LNCaP clone FGC (cell line): ENCODE data around the gene RTL9.

ENCODE experiments used
- DNase-seq: peaks from one replicate; pipeline ENCODE4 v3.0.0-alpha.2; 2011; ENCODE audit warnings: low read depth
- H3K4me3 ChIP-seq: 2 replicates; pipeline ENCODE4 v1.5.1; 2011; ENCODE audit warnings: mild to moderate bottlenecking, low read depth, low read length, control low read depth
- CTCF ChIP-seq: IDR thresholded peaks from 2 replicates; pipeline ENCODE4 v1.5.1; 2012; ENCODE audit warnings: mild to moderate bottlenecking; ENCODE audit not compliant: control insufficient read depth, insufficient read depth; ENCODE audit errors: extremely low read depth

Gene RTL9

GRCh38 chrX:110317061-110317819, 41.4 kb upstream of the RTL9 start:
- no peak for DNase-seq

GRCh38 chrX:110317820-110318663, 40.6 kb upstream of the RTL9 start, which contains the start of gene AMMECR1:
TSS of gene AMMECR1 (minus strand) at chrX:110318085. CDS start at chrX:110318071, 14 bp downstream.
- DNase-seq: peak; percentile 8
- TF ChIP-seq CTCF: no peak
- peak within 1 kb of the TSS; percentile 77 for H3K4me3 ChIP-seq

More at GRCh38 chrX:110317061-110317819, 41.4 kb upstream of the RTL9 start:
- peak overlapping the region; percentile 77 for H3K4me3 ChIP-seq
- TF ChIP-seq CTCF: no peak

- no peak for TF ChIP-seq CTCF
- peak; percentile 31 for DNase-seq
- peak overlapping the region; percentile 58 for H3K4me3 ChIP-seq
These were observed 40.0 kb upstream of the RTL9 start for GRCh38 chrX:110318664-110318968.

GRCh38 chrX:110320381-110320987, 38.2 kb upstream of the RTL9 start:
- H3K4me3 ChIP-seq: no peak overlapping the region
- no peak for TF ChIP-seq CTCF
- DNase-seq: no peak

GRCh38 chrX:110321081-110321480, 37.6 kb upstream of the RTL9 start:
- DNase-seq: no peak
- H3K4me3 ChIP-seq: no peak overlapping the region
- no peak for TF ChIP-seq CTCF

GRCh38 chrX:110321670-110322069, 37.0 kb upstream of the RTL9 start:
- no peak for DNase-seq
- no peak for TF ChIP-seq CTCF

More at GRCh38 chrX:110321670-110322069, 37.0 kb upstream of the RTL9 start:
- H3K4me3 ChIP-seq: no peak overlapping the region
